Measurements from ENCODE around the gene LARP4.
"Not testable (repeated sequence)": the region's sequence is repeated elsewhere in the genome, so short reads cannot be mapped to it uniquely, and the experiment has no call there.

Gene LARP4

DNA sequence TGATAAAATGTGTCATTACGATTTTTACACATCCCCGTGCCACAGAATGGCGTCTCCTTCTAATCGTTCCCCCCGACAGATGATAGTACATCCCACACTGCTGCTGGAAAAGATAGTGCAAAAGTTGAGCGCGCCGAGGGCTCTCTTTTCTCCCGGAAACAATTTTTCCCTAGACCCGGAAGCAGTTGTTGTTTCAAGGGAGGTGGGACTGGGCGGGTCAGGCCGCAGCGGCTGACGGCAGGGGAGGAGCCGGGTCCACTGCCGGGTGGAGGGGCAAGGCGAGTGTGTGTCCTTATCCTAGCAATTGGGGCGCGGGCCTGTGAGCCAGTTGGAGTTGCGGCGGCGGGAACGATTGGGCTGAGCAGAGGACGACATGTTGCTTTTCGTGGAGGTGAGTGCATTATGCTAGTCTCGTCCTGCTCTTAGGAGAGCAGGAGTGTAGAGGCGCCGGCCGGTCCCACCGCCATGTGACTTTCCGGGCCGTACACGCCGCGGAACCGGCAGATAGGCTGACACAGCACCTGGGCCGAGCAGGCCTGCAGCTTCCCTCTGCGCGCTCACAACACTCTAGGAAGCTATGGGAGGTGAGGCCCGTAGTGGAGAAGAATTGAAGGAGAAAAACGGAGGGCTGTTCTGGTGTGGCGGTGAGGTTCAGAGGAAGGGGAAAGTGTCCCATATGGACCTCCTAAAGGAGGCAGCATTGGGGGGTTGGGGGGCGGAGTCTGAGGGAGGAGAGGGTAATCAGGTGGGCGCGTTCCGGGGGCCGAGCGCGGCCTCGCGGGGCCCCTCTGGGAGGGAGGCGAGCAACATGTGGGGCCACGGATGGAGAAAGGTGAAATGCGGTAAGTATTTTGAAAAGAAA, at the start of gene LARP4:
LARP4 (plus strand) TSS at position 248 of the 862 bp plus-strand sequence; CDS start at position 374, 126 bp downstream.
- DNase-seq (ENCODE audit: low read depth in 3 of 3, low spot score in 1 of 3), result peak; percentile 53 to 77 (median 75)

DNA sequence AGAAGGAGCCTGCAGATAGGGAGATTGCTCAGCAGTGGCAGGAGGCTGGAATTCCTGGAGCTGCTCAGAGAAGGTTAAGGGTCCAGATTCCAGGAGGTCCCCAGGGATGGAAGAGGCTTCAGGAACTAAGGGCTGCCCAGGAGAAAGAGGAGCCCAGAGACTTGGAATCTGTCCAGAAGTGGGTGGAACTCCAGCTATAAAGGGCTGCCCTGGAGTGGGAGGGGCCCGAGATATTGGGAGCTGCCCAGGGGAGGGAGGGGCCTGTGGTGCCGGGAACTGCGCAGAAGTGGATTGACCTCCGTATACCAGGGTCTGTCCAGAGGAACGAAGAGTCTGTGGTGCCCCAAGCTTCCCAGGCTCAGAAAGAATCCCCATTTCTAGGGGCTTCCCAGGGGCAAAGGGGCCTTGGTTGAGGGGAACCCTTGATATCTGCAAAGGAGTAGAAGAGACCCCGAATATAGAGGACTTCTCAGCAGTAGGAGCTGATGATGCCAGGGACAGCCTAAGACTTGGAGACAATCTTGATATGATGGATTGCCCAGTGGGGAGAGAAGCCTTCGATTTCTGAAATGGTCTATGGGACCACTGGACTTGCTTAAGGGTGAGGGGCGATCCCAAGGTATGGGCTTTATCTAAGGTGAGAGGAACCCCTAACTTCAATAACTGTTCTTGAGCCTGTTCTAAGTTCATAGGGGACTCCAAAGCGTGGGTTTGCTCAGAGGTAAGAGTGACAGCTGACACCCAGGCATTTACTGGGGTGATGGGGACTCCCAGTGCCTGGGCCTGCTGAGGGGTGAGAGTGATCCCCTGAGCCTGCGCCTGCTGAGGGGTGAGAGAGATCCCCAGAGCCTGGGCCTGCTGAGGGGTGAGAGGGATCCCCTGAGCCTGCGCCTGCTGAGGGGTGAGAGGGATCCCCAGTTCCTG, 49.3 kb upstream of the LARP4 start:
- DNase-seq (ENCODE audit: low read depth in 3 of 3, low spot score in 1 of 3), result no peak

DNA sequence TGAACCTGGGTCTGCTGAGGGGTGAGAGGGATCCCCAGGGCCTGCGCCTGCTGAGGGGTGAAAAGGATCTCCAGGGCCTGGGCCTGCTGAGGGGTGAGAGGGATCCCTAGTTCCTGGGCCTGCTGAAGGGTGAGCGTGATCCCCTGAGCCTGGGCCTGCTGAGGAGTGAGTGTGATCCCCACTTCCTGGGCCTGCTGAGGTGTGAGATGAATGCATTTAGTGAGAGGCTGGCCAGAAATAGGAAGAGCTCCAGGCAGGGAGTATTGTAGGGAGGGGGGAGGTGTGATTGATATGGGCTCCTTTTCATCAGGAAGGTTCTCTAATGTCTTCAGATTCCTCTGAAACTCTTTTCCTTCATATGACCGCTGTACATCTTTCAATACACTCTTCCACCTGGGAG, 47.3 kb upstream of the LARP4 start:
- no peak for DNase-seq (ENCODE audit: low read depth in 3 of 3, low spot score in 1 of 3)

GRCh38 chr12:50353869-50354593, 46.7 kb upstream of the LARP4 start:
- no peak for DNase-seq (ENCODE audit: low read depth in 3 of 3, low spot score in 1 of 3)

DNA sequence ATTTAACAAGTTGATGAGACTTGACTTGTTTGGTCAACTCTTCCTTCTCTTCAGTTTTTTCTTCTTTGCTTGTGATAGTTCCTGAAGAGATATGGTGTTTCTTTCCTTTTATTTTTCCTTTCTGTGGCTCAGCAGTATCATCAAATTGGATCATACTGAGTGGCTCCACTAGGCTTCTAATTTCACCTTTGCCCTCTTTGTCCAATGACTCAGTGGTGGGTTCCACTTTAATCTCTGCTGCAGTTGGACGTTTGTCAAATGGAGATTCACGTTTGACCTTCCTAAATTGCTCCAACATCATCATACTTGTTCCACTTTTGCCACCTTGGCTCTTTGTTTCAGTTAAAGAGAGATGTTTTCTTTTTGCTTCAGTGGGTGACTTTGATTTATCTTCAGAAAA, 45.8 kb upstream of the LARP4 start:
- no peak for DNase-seq (ENCODE audit: low read depth in 3 of 3, low spot score in 1 of 3)

GRCh38 chr12:50355365-50355764, 45.3 kb upstream of the LARP4 start:
- DNase-seq (ENCODE audit: low read depth in 3 of 3, low spot score in 1 of 3), result no peak

- DNase-seq (ENCODE audit: low read depth in 3 of 3, low spot score in 1 of 3), result no peak
These were observed 38.0 kb upstream of the LARP4 start for GRCh38 chr12:50362671-50363070.

DNA sequence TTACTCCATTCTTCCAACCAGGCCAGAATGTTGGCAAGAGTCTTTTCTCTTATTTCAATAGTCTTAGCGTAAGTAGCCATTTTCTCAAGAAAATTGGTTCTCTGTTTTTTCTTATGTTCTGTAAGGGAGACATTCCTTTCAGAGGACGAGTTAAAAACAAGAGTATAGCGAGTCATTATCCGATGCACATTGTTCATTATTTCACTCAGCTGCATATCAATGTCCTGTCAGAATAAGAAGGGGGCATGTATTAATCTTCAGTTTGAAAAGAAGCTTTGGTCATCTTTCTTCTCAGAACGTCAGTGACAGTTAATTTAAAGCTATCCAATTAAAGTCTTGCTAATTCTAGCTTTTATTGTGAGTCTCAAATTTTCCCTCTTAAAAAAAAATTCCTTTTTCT, 37.5 kb upstream of the LARP4 start:
- no peak for DNase-seq (ENCODE audit: low read depth in 3 of 3, low spot score in 1 of 3)

GRCh38 chr12:50365709-50366406, 34.8 kb upstream of the LARP4 start:
- no peak for DNase-seq (ENCODE audit: low read depth in 3 of 3, low spot score in 1 of 3)

DNA sequence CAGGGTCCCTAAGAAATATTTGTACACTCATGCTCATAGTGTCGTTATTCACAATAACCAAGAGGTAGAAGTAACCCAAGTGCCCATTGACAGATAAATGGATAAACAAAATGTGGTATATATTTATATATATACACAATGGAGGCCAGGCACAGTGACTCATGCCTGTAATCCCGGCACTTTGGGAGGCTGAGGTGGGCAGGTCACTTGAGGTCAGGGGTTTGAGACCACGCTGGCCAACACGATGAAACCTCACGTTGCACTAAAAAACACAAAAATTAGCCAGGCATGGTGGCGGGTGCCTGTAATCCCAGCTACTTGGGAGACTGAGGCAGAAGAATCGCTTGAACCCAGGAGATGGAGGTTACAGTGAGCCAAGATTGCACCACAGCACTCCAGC, 30.0 kb upstream of the LARP4 start:
- not testable (repeated sequence) for DNase-seq (ENCODE audit: low read depth in 3 of 3, low spot score in 1 of 3)

DNA sequence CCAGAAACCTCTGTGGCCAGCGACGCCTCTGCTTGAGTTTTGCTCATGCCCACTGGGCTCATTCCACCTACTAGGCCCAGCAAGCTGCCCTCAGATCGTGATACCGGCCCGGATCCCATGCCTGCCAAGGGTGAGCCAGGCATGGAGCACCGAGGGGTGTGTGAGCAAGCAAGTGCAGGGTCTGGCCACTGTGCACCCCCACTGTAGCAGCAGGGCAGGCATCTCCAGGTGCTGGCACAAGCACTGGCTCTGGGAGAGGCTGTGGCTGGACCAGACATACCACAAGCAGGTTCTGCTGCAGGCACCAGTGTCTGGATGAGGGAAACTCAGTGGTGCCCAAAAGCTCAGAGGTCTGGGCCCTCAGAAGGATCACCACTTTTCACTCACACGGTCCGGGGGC, 24.9 kb upstream of the LARP4 start:
- DNase-seq (ENCODE audit: low read depth in 3 of 3, low spot score in 1 of 3), result no peak

DNA sequence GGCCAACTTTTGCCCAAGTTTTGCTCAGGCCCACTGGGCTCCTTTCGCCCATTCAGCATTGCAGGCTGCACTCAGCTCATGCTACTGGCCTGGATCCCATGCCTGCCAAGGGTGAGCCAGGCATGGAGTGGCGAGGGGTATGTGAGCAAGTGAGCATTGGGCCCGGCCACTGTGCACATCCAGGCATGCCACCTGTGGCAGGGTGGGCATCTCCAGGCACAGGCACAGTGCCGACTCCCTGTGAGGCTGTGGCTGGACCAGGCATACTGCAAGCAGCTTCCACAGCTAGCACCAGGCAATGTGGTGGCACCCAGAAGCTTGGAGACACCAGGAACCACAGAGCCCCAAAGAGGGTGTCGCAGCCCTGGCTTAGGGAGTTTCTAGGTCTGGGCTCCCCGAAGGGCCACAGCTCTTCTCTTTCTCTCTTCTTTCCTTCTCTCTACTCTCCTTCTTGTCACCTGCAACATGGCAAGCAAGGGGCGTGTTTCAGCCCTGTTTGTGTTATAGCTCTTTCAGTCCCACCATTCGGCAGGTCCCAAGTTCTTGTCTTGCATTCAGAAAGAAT, 19.8 kb upstream of the LARP4 start:
- DNase-seq (ENCODE audit: low read depth in 3 of 3, low spot score in 1 of 3), result no peak

DNA sequence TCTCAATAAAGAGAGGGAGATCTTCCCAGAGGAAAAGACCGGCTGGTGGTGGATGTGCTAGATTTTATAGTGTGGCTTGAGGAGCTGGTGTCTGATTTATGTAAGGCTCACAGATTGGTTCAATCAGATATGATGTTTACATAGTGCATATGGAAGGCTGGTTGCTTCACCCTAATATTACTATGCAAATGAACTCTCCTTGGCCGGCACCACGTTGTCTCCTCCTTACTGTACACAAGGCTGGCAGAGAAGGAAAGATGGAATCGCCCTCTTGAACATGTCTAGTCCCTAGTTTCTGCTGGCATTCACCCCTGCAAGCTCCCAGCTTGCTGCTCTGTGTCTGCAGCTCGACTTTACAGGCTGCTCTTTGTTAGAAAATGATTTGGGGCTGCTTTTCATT, 13.2 kb upstream of the LARP4 start:
- no peak for DNase-seq (ENCODE audit: low read depth in 3 of 3, low spot score in 1 of 3)

DNA sequence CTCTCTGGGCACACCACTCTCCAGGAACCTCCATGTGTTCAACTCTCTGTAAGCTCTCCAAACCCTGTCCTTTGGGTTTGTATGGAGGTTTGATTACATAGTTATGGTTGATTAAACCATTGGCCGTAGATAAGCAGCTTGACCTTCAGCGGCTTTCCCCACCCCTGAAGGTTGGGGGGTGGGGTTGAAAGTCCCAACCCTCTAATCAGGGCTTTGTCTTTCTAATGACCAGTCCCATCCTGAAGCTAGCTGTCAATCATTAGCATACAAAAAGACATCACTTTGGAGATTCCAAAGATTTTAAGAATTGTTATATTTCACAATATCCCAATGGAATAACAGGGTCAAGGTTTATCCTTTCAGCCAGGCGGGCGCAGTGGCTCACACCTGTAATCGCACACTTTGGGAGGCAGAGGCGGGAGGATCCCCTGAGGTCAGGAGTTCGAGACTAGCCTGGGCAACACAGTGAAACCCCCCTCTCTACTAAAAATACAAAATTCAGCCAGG, 12.7 kb upstream of the LARP4 start:
- DNase-seq (ENCODE audit: low read depth in 3 of 3, low spot score in 1 of 3), result no peak

GRCh38 chr12:50388793-50389192, 11.9 kb upstream of the LARP4 start:
- DNase-seq (ENCODE audit: low read depth in 3 of 3, low spot score in 1 of 3), result not testable (repeated sequence)

DNA sequence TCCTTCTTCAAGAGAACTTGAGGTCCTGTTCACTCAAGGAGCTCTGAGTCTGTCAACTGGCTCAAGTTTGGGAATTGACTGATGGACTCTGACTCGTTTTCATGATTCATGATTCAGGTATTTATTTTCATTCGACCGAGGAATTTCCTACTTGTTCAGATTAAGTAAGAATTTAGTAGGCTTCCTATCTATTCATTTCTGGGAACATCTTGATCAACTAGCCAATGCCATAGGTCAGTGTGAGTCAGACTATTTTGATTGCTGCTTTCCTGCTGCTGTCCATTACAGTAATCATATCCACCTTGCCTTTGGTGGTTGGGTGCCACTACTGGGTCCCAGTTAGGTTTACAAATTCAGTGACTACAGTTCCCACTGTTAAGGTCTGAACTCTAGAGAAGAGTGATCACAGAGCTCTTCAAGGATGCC, 10.4 kb upstream of the LARP4 start:
- no peak for DNase-seq (ENCODE audit: low read depth in 3 of 3, low spot score in 1 of 3)

DNA sequence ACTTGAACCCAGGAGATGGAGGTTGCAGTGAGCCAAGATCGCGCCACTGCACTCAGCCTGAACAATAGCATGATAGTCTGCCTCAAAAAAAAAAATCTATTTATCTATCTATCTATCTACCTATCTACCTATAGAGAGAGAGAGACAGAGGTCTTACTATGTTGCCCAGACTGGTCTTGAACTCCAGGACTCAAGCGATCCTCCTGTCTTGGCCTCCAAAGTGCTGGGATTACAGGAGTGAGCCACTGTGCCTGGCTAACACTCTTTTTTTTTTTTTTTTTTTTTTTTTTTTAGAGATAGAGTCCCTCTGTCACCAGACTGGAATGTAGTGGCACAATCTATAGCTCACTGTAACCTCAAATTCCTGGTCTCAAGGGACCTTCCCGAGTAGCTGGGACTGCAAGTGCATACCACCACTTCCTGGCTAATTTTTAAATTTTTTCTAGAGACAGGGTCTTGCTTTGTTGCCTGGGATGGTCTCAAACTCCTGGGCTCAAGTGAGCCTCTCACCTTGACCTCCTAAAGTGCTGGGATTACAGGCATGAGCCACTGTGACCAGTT, 6.1 kb upstream of the LARP4 start:
- DNase-seq (ENCODE audit: low read depth in 3 of 3, low spot score in 1 of 3), result no peak

- DNase-seq (ENCODE audit: low read depth in 3 of 3, low spot score in 1 of 3), result no peak
These were observed 3.5 kb upstream of the LARP4 start for GRCh38 chr12:50397117-50397650.

DNA sequence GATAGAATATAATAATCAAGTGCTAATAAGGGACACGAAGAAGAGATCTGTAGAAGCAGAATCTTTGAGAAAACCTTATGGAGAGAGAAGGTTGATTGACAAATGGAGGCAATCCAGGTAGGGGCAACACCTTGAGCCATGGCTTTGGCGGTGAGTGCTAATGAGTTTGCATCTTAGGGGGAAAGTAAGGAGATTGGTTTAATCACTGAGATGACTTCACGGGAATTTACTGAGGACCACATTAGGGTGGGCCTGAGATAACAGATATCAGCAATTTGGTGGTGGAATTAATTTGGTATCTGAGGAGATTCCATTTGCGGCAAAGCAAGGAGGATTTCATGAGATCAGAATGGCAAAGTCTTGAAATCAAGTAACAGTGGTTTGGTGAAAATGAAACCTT, 1.8 kb upstream of the LARP4 start:
- DNase-seq (ENCODE audit: low read depth in 3 of 3, low spot score in 1 of 3), result no peak

Measured in stimulated activated CD4-positive, alpha-beta T cell treated with anti-CD3 and anti-CD28 coated beads, TNF-alpha, amount 100 ng/mL, for 1 hour (primary cell).